GM18907 (cell line): ENCODE measurements around the gene ETV3L.
A peak's percentile ranks its signal among the peaks of the same experiment; 100 is the strongest.
"Not testable (repeated sequence)": the region's sequence is repeated elsewhere in the genome, so short reads cannot be mapped to it uniquely, and the experiment has no call there.

ENCODE experiments used
- ATAC-seq: cut with Tn5 transposase; IDR thresholded peaks from one replicate; pipeline ENCODE4 v1.9.1; 2021; ENCODE audit warnings: mild to moderate bottlenecking, moderate library complexity; ENCODE audit not compliant: unreplicated experiment

The ETV3L gene

DNA sequence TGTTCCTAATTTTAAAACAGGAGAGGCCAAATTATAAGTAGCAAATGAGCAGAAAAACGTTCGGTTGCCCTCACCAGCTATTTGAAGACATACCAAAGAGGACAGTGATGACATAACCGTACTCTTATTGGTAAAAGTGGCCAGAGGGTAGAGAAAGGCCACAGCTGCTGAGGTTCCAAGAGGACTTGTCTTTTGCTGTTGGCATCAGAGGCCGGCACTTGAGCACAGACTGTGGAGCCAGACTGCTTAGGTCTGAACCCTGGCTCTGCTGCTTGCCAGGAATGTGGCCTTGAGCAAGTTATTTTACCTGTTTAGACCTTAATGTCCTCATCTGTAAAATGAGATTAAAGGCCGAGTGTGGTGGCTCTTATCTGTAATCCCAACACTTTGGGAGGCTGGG lies 14.9 kb downstream of the ETV3L start:
- no peak for ATAC-seq

DNA sequence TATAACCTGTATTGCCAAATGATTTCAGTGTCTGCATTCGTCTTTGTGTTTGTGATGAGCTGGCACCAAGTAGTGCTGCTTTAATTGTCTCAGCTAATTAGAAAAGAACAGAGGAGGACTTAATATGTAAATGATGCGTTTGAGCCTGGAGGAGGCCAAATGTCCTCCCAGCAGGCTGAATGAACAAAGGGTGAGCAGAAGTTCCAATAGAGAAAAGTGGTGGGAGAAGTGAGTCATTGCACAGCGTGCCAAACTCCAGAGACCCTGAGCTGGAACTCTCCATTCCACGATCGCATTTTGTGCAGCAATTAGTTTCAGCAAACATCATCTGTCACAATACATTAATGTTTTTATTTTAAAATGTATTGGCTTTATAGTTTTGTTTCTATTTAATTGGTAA lies 17.9 kb downstream of the ETV3L start:
- no peak for ATAC-seq

- ATAC-seq = no peak
Observed at GRCh38 chr1:157080714-157081113, 18.9 kb downstream of the ETV3L start.

- ATAC-seq = no peak
Observed at GRCh38 chr1:157077394-157077793, 22.2 kb downstream of the ETV3L start.

DNA sequence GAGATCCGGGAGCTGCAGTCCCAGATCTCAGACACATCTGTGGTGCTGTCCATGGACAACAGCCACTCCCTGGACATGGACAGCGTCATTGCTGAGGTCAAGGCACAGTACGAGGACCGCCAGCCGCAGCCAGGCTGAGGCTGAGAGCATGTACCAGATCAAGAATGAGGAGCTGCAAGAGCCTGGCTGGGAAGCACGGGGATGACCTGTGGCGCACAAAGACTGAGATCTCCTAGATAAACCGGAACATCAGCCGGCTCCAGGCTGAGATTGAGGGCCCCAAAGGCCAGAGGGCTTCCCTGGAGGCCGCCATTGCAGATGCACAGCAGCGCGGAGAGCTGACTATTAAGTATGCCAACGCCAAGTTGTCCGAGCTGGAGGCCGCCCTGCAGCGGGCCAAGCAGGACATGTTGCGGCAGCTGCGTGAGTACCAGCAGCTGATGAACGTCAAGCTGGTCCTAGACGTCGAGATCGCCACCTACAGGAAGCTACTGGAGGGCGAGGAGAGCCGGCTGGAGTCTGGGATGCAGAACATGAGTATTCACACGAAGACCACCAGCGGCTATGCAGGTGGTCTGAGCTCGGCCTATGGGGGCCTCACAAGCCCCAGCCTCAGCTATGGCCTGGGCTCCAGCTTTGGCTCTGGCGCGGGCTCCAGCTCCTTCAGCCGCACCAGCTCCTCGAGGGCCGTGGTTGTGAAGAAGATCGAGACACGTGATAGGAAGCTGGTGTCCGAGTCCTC lies 25.5 kb downstream of the ETV3L start:
- no peak for ATAC-seq

DNA sequence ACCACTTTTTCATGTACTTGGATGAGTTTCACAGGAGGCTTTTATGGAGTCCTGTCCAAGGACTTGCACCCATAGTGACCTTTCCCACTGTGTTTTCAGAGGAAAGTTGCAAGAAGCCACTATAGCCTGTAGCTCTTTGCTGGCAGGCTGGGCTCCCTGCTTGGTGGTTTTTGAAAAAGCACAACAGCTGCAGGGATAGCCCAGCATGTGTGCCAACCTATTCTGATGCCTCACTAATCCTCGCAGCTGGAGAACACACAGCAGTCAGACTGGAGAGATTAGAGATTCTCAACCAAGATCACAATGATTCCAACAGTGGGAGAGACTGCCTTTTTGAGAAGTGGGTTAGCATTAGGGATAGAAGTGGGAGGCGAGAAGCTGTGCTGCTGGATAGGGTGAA lies 30.0 kb downstream of the ETV3L start:
- no peak for ATAC-seq

- not testable (repeated sequence) for ATAC-seq
Observed at GRCh38 chr1:157059241-157059640, 40.4 kb downstream of the ETV3L start.

GRCh38 chr1:157056269-157056668 lies 43.3 kb downstream of the ETV3L start:
- ATAC-seq = no peak

GRCh38 chr1:157055729-157056128 lies 43.9 kb downstream of the ETV3L start:
- ATAC-seq = not testable (repeated sequence)

GRCh38 chr1:157050836-157051235 lies 48.8 kb downstream of the ETV3L start:
- no peak for ATAC-seq

- ATAC-seq = no peak
Observed at GRCh38 chr1:157047062-157047410, 52.6 kb downstream of the ETV3L start.

- ATAC-seq = peak; percentile 81
Observed at GRCh38 chr1:157045250-157046218, 54.1 kb downstream of the ETV3L start, which contains the start of gene ARHGEF11. TSS of gene ARHGEF11 (minus strand) at chr1:157045742. CDS start at chr1:157044330, 1,412 bp downstream.

DNA sequence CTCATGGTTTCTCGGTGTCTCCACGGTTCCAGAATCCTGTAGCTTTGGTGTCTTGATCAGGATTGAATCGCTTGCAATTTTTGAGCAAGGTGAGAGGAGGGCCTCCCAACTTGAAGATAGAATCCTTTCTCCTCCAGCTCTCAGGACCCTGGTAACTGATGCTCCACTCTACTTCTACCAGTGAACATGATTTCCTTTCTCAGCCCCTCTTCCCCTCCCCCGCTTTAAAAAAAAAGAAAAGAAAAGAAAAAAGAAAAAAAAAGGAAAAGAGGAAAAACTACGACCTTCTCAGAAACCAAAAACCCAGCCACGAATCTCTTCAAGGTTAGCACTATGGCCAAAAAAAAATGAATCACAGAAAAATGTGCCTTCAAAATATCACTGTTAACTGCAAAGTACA lies 55.3 kb downstream of the ETV3L start:
- ATAC-seq = no peak

GRCh38 chr1:157043685-157044084 lies 55.9 kb downstream of the ETV3L start:
- ATAC-seq = no peak

DNA sequence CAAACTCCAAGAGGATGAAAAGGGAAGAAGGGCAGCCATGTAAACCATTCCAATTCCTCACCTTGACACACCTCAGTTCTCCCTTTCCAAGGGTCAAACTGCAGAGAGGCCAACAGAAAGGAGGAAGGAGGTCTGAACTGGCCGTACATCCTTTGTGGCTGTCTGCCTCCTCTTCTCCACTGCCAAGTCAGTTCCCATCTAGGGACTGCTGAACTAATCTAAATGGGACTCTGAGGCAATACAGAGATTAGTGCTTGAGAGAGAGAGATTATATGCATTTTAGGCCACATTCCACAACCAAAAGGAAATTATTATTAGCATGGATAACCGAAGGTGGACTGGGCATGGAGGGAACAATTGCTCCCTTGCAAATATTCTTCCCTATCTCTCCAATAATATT lies 56.8 kb downstream of the ETV3L start:
- ATAC-seq = no peak
